ENCODE data around the gene WNK4.
"Not testable (repeated sequence)": the region's sequence is repeated elsewhere in the genome, so short reads cannot be mapped to it uniquely, and the experiment has no call there.

WNK4 gene

GRCh38 chr17:42779936-42780850 lies at the start of gene WNK4:
Gene WNK4, plus strand, starts transcription at chr17:42780610. Its CDS starts 89 bp downstream, at chr17:42780699.
- no peak for DNase-seq

DNA sequence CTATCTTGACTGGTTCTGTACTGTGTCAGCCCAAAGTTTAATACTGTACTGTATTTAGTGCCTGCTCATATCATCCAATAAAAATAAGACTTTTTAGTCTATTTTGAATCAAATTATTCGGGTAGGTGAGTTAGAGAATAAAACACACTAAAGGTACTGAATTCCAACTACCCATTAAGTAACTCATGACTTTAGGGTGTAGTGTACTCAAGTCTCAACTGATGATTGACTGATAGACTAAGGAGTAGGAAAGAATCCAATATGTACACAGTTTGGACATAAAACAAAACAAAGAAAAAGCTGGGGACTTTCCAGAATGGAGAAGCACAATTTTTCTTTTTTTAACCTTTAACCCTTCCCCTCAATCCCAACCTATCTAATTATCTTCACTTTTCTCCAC lies 39.7 kb upstream of the WNK4 start:
- DNase-seq, result no peak

DNA sequence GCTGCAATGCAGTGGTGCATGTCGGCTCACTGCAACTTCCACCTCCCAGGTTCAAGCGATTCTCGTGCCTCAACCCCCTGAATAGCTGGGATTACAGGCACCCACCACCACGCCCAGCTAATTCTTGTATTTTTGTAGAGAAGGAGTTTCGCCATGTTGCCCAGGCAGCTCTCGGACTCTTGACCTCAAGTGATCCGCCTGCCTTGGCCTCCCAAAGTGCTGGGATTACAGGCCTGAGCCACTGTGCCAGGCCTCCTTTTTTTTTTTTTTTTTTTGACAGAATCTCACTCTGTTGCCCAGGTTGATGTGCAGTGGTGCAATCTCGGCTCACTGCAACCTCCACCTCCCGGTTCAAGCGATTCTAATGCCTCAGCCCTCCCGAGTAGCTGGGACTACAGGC lies 37.5 kb upstream of the WNK4 start:
- not testable (repeated sequence) for DNase-seq

- DNase-seq, result no peak
These were observed 36.7 kb upstream of the WNK4 start for GRCh38 chr17:42743595-42744282.

DNA sequence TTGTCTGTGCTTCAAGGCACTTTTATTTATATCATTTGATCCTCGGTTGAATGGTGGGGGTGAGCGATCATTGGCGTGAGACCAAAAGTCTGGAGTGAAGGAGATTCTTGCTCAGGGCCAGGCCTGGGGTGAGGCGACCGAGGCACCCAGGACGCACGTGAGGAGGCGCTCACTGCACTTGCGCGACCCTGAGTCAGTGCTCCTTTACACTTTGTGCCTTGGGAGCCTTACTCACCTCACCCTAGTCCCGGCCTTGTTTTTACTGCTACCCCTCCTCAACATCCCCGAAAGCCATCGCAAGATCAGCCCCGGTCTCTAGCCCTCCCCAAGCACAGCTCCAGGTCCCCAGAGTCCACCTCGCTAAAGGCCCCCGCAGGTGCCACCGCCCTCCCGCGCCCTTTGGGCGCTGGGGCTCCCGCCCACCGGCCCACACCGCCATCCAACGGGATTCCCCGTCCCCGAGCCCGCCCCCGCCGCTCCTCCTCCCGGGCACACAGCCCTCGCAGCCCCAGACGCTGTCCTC lies 36.1 kb upstream of the WNK4 start:
- DNase-seq, result peak; percentile 74 to 86 (median 74)

DNA sequence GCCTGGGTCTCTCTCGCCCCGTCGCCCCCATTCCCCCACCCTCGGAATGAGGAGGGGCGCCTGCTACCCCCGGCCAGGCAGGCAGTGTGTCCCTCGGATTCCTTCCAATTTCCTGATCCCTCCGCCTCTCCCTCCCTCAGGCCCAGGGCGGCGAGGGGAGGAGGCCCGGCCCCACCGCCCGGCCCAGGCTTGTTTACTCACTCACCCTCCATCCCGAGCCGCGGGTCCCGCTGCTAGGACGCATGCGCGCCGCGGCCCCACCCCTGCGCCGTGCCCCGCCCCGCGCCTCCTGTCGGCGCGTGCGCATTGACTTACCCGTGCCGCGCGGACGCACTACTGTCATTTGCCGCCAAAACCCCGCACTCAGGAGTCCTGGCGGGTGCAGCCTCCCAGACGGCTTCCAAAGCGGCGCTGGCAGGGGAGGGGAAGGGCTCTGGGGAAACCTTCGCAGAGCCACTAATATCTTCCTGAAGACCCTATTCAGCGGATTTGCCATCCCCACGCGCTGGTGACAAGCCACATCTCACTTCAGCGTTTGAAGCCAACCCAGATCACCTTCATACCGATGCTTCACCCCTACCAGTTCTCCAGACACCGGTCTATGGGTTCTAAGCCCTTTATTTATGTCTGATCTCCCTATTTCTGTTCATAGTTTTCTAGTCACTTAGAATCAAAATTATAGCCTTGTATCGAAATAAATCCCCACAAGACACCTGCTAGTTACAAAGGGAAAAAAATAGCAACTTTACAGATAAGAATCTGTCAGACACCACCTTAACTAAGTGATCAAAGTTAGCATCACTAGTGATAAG lies 35.4 kb upstream of the WNK4 start, which contains the start of gene EZH1:
TSS of gene EZH1 (minus strand) at position 235 of the 812 bp plus-strand sequence. CDS start 16,099 bp downstream, outside the sequence.
- peak; percentile 94 to 98 (median 97) for DNase-seq

GRCh38 chr17:42748202-42748907 lies 32.1 kb upstream of the WNK4 start:
- no peak for DNase-seq

GRCh38 chr17:42748908-42749798 lies 31.3 kb upstream of the WNK4 start:
- no peak for DNase-seq

DNA sequence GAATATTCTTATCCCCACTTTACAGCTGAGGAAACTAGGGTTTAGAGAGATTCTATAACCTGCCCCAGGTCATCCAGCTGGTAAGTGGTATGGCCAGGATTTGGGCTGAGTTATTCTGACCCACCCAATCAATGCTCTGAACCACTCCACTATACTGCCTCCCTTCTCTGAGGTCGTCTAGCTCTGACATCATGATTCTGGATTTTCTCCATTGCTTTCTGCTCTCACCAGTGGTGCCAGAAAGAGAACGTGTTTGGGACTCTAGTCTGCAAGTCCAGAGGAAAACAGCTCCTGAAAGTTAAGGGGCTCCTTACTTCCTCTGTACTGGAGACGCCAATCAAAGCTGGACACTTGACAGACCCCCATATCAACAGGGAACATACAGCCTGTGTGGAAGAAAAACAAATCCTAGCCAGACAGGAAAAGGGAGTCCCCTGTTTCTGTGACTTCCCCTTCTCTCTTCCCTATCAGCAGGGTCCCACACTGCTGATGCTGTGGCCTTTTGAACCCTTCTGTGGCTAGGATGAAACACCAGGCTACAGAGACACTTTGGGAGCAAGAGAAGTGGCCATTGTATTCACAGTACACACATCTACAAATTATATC lies 29.6 kb upstream of the WNK4 start:
- DNase-seq, result peak; percentile 45 to 64 (median 50)

DNA sequence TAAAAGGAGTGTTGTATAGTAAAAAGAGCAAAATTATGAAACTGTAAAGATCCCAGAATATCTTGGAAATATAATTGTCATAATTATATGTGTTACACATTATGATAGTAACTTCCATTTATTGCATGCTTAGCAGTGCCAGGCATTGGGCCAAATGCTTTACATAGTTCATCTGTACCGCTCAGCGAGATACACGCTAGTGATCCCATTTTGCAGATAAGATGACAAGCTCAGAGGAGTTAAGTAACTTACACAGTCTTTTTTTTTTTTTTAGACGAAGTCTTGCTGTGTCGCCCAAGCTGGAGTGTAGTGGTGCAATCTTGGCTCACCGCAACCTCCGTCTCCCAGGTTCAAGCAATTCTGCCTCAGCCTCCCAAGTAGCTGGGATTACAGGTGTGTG lies 28.8 kb upstream of the WNK4 start:
- DNase-seq, result no peak

- no peak for DNase-seq
These were observed 25.6 kb upstream of the WNK4 start for GRCh38 chr17:42754782-42755181.

DNA sequence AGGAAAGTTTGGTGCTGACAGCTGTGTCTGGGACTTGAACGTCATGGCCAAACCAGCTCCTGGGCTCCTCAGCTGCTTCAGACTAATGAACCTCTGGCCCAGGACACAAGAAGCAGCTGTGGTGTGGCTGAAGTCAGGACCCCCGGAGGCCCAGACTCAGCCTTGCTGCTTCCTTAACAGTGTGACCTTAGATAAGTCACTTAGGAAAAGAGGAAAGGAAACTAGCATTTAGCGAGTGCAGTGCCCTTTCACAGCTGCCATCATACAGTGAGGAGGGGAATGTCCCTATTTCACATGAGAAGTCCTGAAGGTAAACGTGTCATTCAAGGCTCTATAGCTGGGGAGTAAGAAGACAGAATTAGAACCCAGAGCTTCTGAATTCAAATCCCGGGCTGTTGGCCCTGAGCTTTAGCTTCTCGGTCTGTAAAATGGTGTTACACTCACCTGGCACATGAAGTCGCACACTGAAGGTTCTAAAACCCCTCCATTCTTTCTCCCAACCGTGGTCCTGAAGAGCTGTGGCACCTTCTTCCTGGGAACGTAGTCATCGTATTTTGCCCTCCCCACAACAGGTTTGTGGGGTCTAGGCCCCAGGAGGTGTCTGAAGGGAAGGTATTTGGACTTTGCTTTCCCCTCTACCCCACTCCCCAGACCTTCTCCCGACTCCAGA lies 20.3 kb upstream of the WNK4 start:
- DNase-seq, result peak; percentile 78 to 88 (median 86)

DNA sequence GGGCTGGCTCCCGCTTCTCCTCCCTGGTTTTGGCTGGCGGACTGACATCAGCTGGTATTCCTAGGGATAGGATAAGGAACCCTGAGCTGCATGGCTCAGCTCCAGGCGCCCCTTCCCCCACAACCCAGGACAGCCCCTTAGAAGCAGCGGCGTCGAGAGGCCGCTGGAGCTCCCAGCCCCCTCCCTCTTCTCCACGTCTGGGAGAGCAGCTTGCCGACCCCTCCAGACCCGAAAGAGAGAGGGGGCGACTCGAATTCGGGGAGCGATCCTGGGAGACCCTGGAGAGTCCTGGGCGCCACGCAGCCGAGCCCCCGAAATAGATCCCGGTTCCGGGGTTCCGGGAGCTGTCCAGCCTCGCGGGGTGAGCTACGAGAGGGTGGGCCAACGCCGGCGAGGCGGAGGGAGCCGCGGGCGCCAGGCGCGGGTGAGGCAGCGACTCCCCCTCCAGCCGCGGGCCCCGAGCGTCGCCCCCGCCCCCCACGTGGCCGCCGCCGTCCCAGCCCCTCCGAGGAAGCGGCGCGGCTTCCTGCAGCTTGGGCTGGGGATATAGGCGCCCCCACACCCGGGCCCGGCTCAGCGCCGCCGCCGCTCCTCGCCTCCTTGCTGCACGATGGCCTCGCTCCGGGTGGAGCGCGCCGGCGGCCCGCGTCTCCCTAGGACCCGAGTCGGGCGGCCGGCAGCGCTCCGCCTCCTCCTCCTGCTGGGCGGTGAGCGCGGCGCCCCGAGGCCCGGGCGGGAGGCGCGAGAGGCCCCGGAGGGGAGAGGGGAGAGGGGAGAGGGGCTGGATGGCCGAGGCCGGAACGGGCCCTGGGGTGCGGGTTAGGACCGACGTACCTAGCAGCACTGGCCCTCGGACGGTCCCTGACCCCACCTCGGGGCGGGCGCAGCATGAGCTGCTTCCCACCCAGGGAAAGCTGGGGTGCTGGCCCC lies 19.5 kb upstream of the WNK4 start, which contains the start of gene RAMP2:
TSS of gene RAMP2 (plus strand) at position 576 of the 930 bp plus-strand sequence. CDS start at position 611, 35 bp downstream.
- DNase-seq, result peak in 2 of 3 donors; percentile 32 to 71

DNA sequence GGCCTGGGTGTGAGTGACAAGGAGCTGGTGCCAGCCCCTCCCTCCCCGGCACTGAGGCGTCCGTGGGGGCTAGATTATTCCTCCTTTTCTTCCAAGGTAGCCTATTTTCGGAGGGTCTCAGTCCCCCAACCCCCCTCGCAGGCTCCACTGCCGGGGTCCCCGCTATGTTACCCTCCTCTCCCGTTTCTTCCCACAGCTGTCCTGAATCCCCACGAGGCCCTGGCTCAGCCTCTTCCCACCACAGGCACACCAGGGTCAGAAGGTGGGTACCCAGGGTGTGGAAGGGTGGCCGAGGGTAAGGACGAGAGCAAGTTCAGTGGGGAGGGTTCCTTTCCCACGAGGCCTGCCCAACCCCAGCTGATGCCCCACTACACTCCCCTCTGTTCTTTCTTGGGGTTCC lies 18.8 kb upstream of the WNK4 start:
- no peak for DNase-seq

- no peak for DNase-seq
These were observed 14.3 kb upstream of the WNK4 start for GRCh38 chr17:42766124-42766523.

DNA sequence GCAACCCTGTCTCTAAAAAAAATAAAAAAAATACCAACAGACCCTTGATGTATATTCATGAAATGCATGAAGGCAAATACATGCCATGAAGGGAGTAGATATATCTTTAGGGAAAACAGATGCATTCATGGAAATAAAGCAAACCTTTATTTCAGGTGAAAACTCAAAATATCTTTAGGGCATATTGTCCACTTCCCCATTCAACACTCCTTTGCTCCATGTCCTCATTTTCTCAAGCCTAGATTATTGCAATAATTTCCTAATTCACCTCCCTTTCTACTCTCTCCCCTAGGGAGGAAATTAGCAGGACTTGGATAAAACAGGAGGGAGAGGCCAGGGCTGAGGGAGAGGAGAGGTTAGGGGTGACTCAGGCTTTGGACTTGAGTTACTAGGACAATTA lies 12.9 kb upstream of the WNK4 start:
- no peak for DNase-seq

DNA sequence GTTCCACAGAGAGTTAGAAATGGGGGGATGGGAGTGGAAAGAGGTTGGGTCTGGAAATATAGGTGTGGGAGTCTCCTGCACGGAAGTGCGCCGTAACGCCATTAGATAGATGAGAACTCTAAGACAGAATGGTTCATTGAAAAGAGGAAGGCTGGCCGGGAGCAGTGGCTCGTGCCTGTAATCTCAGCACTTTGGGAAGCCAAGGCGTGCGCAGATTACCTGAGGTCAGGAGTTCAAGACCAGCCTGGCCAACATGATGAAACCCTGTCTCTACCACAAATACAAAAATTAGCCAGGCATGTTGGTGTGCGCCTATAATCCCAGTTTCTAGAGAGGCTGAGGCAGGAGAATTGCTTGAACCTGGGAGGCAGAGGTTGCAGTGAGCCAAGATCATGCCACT lies 12.4 kb upstream of the WNK4 start:
- DNase-seq, result not testable (repeated sequence)

DNA sequence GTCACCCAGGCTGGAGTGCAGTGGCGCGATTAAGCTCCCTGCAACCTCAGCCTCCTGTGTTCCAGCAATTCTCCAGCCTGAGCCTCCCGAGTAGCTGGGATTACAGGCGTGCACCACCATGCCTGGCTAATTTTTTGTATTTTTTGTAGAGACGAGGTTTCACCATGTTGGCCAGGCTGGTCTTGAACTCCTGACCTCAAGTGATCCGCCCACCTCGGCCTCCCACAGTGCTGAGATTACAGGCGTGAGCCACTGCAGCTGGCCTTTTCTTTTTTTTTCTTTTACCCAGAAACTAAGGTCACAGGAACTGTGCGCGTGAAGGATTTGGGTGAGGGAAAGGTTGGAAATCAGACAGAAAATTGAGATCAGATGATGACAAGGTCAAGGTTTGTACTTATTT lies 10.4 kb upstream of the WNK4 start:
- not testable (repeated sequence) for DNase-seq

DNA sequence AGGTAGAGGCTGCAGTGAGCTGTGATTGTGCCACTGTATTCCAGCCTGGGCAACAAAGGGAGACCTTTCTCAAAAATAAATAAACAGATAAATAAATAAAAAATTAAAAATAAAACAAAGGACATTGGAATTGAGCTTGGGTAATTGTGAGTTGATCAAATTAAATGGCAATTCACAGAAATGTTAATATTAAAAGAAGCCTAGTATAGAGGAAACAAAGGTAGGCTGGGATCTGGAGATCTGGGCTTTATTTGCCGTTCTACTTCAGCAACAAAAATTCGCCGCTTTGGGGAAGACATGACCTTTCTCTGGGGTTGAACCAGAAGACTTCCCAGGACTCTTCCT lies 7.5 kb upstream of the WNK4 start:
- no peak for DNase-seq

Measured in suppressor macrophage treated with lipopolysaccharide for 1 hour (primary cell).